ENCODE data around the gene MT1X. TPM values are rescaled to one million over a fixed set of nuclear protein-coding genes. Genes with fewer than 3 reads are reported as not detected.
"Not testable (repeated sequence)": the region's sequence is repeated elsewhere in the genome, so short reads cannot be mapped to it uniquely, and the experiment has no call there.

MT1X gene
- total RNA-seq, 2 donors from 2014 or later: 60.6 to 66.3 TPM

DNA sequence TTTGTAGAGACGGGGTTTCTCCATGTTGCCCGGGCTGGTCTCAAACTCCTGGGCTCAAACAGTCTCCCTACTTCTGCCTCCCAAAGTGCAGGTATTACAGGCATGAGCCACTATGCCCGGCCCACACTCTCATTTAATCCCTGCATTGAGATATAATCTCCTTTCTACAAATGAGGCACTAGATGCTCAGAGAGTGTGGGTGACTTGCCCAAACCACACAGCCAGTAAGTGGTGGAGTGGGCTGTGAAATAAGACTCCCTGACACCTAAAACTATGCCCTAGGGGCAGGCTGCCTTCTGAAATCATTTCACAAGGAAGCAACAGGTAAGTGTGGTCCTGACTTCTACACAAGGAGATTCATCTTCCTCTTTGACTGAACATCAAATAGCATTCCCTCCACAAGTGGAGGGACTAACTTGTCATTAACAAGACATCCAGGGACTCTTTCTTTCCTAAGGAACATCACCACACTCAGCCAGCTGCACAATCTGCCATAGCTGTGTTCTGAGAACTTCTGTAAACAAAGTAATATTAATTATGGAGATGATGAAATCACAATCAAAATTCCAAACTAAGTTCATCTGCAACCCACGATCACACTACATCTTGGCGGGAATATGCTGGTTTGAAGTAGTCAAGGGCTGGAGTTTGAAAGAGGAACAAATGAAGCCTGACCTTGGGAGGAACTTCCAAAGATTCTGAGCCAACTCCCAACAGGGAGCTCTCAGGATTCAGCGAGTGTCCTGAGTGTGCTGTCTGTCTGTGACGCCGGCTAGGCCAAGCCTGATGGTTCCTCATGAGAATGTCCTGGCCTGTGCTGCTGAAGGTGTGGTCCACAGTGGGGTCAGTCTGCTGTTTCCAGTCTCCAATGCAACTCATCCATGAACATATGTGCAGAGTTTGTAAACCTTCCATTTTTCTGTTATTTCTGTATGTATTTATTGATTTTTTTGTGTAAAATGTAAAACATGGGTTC, 16.7 kb upstream of the MT1X start:
- not testable (repeated sequence) for ATAC-seq; H3K9me3 Mint-ChIP-seq; H3K27ac Mint-ChIP-seq; DNase-seq (ENCODE audit: low spot score); H3K36me3 Mint-ChIP-seq; H3K4me3 Mint-ChIP-seq
- Mint-ChIP-seq H3K27me3 (peaks cover 43 to 60% of the 10 kb centered on the region in 2 donors), H3K4me1 (ENCODE audit: low read depth in 2 of 2) (peaks cover 12 to 26% of the 10 kb centered on the region in 2 donors)

DNA sequence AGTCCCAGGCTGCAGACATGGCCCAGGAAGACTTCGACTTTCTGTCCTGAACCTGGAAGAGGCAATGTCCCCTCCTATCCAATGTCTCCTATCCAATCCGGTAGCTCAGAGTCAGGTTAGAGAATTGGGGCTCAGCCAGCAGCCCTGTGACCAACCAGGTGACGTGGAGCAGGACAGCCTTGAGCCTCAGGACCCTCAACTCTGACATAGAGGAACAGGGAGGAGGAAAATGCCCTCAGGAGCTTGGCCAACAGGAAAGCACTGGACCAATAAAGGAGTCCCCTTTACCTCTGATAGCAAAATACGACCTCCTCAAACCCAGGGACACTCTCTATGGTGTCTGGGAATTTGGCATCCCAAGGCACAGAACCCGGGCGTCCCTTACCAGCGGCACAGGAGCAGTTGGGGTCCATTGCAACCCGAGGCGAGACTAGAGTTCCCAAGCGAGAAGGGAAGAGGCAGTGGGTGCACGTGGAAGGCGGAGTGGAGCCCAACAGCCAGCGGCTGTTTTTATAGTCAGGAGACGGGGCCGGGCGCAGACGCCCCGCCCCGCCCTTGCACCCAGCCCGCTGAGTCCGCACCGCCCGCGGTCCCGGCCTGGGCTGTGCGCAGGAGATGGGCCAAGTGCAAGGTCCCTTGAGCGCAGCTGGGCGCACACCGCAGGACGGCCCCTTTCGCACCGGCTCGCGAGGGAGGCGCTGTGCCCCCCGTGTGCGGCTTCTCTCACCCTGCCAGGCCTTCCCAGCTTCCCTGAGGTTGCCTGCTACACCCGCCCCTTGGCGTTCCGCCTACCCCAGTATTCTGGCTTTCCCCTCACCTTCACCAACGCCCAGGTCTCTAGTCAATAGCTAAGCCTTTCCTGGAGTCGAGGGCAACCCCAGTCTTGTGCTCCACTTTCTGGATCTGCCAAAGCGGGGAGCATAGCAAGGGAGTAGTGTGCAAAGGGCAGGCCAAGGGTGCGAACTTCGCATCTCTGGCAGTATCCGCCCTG, 14.4 kb upstream of the MT1X start, which contains the start of gene MT1G:
Gene MT1G (minus strand): TSS at position 485 of the 991 bp plus-strand sequence. CDS start 72 bp downstream, at position 413.
- ATAC-seq: peak; percentile 77 to 89
- peaks cover 46 to 60% of the 10 kb centered on the region in 2 donors for H3K27me3 Mint-ChIP-seq
- no peaks in the 10 kb centered on the region for H3K9me3 Mint-ChIP-seq
- H3K4me3 Mint-ChIP-seq: peak within 1 kb of the TSS; percentile 15
- no peaks in the 10 kb centered on the region for H3K36me3 Mint-ChIP-seq
- H3K27ac Mint-ChIP-seq: no peak within 1 kb of the TSS
- DNase-seq (ENCODE audit: low spot score): no peak
- H3K4me1 Mint-ChIP-seq (ENCODE audit: low read depth in 2 of 2): peaks cover 12 to 20% of the 10 kb centered on the region in 2 donors

GRCh38 chr16:56669005-56669839, 13.0 kb upstream of the MT1X start, which contains the start of gene MT1H:
Gene MT1H (plus strand): TSS chr16:56669814. CDS start chr16:56669885, 71 bp downstream.
- peaks cover 6 to 19% of the 10 kb centered on the region in 2 donors for H3K4me1 Mint-ChIP-seq (ENCODE audit: low read depth in 2 of 2)
- ATAC-seq (peak in 1 of 2 donors; percentile 30), DNase-seq (ENCODE audit: low spot score) (no peak)
- H3K4me3 Mint-ChIP-seq: peak within 1 kb of the TSS; percentile 15
- H3K9me3 Mint-ChIP-seq: no peaks in the 10 kb centered on the region
- peaks cover 45 to 59% of the 10 kb centered on the region in 2 donors for H3K27me3 Mint-ChIP-seq
- no peaks in the 10 kb centered on the region for H3K36me3 Mint-ChIP-seq
- no peak within 1 kb of the TSS for H3K27ac Mint-ChIP-seq

DNA sequence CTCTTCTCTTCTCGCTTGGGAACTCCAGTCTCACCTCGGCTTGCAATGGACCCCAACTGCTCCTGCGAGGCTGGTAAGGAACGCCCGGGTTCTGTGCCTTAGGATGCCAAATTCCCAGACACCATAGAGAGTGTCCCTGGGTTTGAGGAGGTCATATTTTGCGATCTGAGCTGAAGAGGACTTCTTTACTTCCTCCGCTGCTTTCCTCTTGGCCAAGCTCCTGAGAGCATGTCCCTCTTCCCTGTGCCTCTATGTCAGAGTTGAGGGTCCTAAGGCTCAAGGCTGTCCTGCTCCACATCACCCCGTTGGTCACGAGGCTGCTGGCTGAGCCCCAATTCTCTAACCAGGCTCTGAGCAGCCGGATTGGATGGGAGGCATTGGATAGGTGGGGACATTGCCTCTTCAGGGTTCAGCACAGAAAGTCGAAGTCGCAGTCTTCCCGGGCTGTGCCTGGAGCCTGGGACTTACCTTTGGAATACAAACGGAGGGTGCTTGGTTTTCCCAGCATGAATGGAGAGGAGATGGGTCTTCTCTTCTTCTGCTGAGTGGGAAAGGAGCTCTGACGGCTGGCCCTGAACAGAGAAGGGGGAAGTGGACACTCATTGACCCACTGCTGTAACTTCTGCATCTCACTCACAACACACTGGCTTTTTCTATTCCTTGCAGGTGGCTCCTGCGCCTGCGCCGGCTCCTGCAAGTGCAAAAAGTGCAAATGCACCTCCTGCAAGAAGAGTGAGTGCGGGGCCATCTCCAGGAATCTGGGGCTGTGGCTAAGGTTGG, 12.2 kb upstream of the MT1X start:
- Mint-ChIP-seq H3K27me3 (peaks cover 45 to 56% of the 10 kb centered on the region in 2 donors), H3K27ac (no peak overlapping the region), H3K4me1 (ENCODE audit: low read depth in 2 of 2) (peaks cover 8 to 22% of the 10 kb centered on the region in 2 donors), H3K4me3 (no peak overlapping the region), H3K9me3 (no peaks in the 10 kb centered on the region), H3K36me3 (no peaks in the 10 kb centered on the region)
- ATAC-seq (no peak), DNase-seq (ENCODE audit: low spot score) (no peak)

DNA sequence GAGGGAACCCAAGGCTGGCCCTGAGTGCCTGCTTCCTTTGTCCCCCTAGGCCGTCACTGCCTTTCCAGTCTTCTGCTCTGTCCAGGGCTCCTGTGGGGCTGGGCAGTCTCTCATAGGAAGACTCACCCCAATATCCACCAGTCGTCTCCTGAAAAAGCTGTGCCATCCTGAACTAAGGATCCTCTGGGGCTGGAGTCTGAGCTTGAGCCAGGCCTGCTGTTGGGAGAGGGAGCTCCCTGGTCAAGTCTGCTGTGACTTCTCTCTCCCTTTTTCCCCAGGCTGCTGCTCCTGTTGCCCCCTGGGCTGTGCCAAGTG, 11.7 kb upstream of the MT1X start:
- H3K36me3 Mint-ChIP-seq: no peaks in the 10 kb centered on the region
- H3K4me3 Mint-ChIP-seq: no peak overlapping the region
- DNase-seq (ENCODE audit: low spot score): no peak
- H3K27ac Mint-ChIP-seq: no peak overlapping the region
- no peaks in the 10 kb centered on the region for H3K9me3 Mint-ChIP-seq
- ATAC-seq: no peak
- H3K27me3 Mint-ChIP-seq: peaks cover 45 to 61% of the 10 kb centered on the region in 2 donors
- H3K4me1 Mint-ChIP-seq (ENCODE audit: low read depth in 2 of 2): peaks cover 14 to 28% of the 10 kb centered on the region in 2 donors

- not testable (repeated sequence) for H3K9me3 Mint-ChIP-seq; H3K36me3 Mint-ChIP-seq; H3K27ac Mint-ChIP-seq; H3K4me3 Mint-ChIP-seq; DNase-seq (ENCODE audit: low spot score); ATAC-seq
- Mint-ChIP-seq H3K4me1 (ENCODE audit: low read depth in 2 of 2) (peaks cover 23 to 31% of the 10 kb centered on the region in 2 donors), H3K27me3 (peaks cover 44 to 63% of the 10 kb centered on the region in 2 donors)
Measured at GRCh38 chr16:56671691-56672090, 10.6 kb upstream of the MT1X start.

DNA sequence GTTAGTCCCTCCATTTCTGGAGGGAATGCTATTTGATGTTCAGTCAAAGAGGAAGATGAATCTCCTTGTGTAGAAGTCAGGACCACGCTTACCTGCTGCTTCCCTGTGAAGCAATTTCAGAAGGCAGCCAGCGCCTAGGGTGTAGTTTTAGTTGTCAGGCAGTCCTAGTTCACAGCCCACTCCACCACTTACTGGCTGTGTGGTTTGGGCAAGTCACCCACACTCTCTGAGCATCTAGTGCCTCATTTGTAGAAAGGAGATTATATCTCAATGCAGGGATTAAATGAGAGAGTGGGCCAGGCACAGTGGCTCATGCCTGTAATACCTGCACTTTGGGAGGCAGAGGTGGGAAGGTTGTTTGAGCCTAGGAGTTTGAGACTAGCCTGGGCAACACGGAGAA, 10.1 kb upstream of the MT1X start:
- not testable (repeated sequence) for H3K4me3 Mint-ChIP-seq; DNase-seq (ENCODE audit: low spot score); H3K27ac Mint-ChIP-seq; H3K36me3 Mint-ChIP-seq; H3K9me3 Mint-ChIP-seq; ATAC-seq
- Mint-ChIP-seq H3K4me1 (ENCODE audit: low read depth in 2 of 2) (peaks cover 23 to 31% of the 10 kb centered on the region in 2 donors), H3K27me3 (peaks cover 44 to 63% of the 10 kb centered on the region in 2 donors)

DNA sequence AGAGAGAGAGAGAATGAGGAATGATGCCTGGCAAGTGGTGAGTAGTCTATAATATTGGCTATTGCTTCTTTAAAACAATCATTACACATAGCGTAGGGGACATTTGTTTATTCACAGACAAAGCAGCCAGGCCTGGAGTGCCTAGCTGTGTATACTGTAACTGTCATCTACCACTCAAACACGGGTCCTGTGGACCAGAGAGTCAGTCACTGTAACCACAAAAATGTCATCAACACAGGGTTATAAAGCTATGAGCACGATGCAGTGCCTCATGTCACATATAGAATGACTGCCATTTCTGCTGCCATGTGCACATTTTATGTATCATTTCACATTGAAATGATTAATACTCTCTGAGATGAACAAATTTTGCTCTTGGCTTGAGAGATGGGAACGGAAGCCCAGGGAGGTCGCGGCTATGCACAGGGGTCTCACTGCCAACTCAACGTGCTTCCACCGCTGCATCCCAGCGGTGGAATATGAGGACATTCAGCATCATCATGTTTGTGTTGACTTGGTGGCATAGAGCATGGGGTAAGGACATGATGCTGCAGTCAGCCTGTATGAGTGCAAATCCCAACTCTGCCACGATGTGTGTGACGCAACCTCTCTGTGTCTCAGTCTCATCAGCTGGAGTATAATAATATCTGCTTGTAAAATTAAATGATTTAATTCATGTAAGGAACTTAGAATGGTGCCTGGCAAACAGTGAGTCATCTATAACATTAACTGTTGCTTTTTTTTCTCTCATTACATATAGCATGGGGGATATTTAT, 9.3 kb upstream of the MT1X start:
- Mint-ChIP-seq H3K27me3 (peaks cover 40 to 55% of the 10 kb centered on the region in 2 donors), H3K4me1 (ENCODE audit: low read depth in 2 of 2) (peaks cover 23 to 28% of the 10 kb centered on the region in 2 donors), H3K36me3 (no peaks in the 10 kb centered on the region), H3K9me3 (no peaks in the 10 kb centered on the region), H3K4me3 (no peak overlapping the region), H3K27ac (no peak overlapping the region)
- DNase-seq (ENCODE audit: low spot score): no peak
- ATAC-seq: no peak

DNA sequence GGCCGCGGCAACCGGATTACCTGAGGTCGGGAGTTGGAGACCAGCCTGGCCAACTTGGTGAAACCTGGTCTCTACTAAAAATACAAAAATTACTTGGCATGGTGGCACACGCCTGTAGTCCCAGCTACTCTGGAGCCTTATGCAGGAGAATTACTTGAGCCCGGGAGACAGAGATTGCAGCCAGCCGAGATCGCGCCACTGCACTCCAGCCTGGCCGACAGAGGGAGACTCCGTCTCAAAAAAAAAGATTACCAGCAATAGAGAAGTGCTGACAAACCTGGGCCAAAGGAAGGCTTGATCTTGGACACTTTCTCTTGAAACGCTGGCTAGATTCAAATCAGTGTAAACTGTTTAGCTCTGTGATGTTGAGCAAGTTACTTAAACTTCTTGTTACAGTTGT, 8.3 kb upstream of the MT1X start:
- no peaks in the 10 kb centered on the region for H3K36me3 Mint-ChIP-seq
- peak overlapping the region in 1 of 2 donors; percentile 25 for H3K27ac Mint-ChIP-seq
- H3K4me3 Mint-ChIP-seq: no peak overlapping the region
- H3K9me3 Mint-ChIP-seq: no peaks in the 10 kb centered on the region
- H3K27me3 Mint-ChIP-seq: peaks cover 32 to 46% of the 10 kb centered on the region in 2 donors
- no peak for DNase-seq (ENCODE audit: low spot score)
- H3K4me1 Mint-ChIP-seq (ENCODE audit: low read depth in 2 of 2): peaks cover 17 to 20% of the 10 kb centered on the region in 2 donors
- ATAC-seq: no peak

GRCh38 chr16:56674570-56674969, 7.7 kb upstream of the MT1X start:
- not testable (repeated sequence) for DNase-seq (ENCODE audit: low spot score); ATAC-seq; H3K27ac Mint-ChIP-seq; H3K4me3 Mint-ChIP-seq; H3K9me3 Mint-ChIP-seq; H3K36me3 Mint-ChIP-seq
- peaks cover 27 to 42% of the 10 kb centered on the region in 2 donors for H3K27me3 Mint-ChIP-seq
- H3K4me1 Mint-ChIP-seq (ENCODE audit: low read depth in 2 of 2): peaks cover 18 to 19% of the 10 kb centered on the region in 2 donors

DNA sequence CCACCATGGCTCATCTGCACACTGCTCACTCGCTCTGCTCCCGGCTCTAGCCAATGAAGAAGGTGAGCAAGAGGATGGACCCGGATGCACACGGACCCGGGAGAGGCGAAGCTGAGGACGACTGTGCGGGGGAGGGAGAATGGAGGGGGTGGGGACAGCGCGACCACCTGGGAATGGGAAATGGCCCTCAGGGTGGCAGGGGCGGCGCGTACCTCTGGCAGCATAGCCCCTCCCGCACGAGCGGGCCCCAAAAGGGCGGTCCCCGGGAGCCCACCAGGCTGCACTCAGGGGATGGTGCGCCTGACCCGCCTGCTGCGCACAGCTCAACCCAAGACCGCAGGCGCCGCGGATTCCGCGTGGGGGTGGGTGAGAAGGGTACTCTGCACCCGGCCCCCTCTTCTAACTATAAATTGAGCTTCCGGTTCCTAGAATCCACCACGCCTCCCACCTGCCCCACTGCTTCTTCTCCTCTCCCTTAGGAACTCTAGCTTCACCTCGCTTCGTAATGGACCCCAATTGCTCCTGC, 6.5 kb upstream of the MT1X start:
- ATAC-seq (peak; percentile 76 to 83), DNase-seq (ENCODE audit: low spot score) (peak; percentile 77)
- H3K9me3 Mint-ChIP-seq: no peaks in the 10 kb centered on the region
- peaks cover 20 to 22% of the 10 kb centered on the region in 2 donors for H3K4me1 Mint-ChIP-seq (ENCODE audit: low read depth in 2 of 2)
- H3K36me3 Mint-ChIP-seq: no peaks in the 10 kb centered on the region
- H3K27me3 Mint-ChIP-seq: peaks cover 22 to 39% of the 10 kb centered on the region in 2 donors
- H3K4me3 Mint-ChIP-seq: peak overlapping the region; percentile 53
- H3K27ac Mint-ChIP-seq: peak overlapping the region; percentile 47 to 65

Data from natural killer cell treated with Interleukin-12 subunit alpha and Interleukin-12 subunit beta and Interleukin-15 and Interleukin-18, amount 100 ng/mL, for 72 hours (primary cell).